KBM-7 (cell line): ENCODE data around the gene ADORA2A.
A peak's percentile ranks its signal among the peaks of the same experiment; 100 is the strongest.

Experiments
- DNase-seq: peaks from one replicate; pipeline ENCODE4 v3.0.0-alpha.2; 2015
- in situ Hi-C: fragments of 300-500 bp; cut with MboI; formaldehyde crosslinking; loops from 2 replicates; pipeline ENCODE4 v1.14.3; 2020; ENCODE audit warnings: low sequenced_read_pairs, low pct_unique_long_range_greater_than_20kb, mixed read lengths

ADORA2A gene

DNA sequence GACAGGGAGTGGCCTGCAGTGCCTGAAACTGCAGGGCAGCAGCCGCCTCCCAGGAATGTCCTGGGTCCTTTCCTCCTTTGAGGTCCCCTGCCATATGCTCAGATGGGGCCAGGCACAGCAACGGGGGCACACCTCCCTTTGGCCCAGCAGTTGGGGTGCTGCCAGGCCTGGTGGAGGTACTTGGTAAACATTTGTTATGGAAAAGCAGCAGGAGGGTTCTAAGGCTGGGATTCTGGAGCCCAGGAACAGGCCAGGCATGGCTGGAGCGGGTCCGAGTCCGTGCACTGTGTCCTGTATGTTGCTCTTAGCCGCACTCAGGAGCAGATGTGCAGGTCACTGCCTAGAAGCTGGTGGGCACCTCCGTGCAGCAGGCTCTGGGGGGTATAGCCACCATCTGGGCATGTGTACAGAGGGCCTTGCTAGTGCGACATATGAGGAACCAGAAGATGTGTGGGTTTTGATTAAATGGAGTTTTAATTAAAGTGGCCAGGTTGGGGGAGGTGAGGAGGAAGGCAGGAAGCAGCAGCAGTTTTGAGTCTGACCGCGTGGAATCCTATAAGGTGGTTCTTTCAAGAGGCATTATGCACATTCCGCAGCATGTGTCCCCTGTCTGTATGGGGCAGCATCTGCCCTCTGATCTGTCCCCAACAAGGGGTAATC, 1.5 kb downstream of the ADORA2A start:
- peak; percentile 41 for DNase-seq
- in situ Hi-C loops: no loop called here

DNA sequence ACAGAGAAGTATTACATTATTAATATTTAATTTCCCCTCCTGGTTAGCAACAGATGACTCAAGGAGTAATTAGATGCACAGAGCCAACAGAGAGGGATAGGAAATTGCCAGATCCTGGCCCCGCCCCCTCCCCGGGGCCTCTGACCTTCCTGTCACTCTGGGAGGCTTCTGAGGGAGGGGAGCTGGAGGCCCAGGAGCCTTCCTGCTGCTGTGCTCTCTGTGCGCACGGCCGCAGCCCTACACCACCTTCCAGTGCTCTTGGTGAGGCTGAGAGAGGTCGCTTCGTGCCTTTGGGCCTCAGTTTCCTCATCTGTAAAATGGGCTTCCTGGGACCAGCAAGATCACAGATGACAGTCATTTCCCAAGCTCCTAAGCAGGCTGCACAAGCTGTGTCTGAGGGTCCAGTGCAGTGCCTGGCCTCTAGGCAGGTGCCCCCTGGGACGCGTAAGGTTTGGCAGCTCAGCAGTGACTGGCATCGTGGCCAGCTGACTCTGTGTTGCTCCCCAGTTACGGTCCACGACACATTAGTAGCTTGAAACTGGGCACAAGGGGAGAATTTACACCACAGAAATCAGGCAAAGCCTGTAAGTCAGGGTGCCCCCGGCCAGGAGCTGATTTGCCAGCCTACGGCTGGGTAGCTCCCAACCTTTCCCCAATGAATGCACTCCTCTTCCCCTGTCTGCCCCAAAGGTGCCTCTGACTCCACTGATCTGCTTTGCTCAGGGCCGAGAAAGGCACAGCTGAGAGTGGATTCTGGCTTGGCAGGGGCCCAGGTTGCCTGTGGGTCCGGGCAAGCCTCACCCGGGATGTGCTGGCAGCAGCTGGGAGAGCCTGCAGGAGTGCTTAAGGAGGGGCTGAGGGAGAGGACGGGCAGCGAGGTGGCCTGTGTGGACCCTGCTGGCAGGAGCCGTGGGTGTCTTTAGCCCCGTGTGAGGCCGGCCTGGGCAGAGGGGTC, 2.3 kb downstream of the ADORA2A start:
- peak; percentile 45 for DNase-seq
- in situ Hi-C loops: no loop called here

DNA sequence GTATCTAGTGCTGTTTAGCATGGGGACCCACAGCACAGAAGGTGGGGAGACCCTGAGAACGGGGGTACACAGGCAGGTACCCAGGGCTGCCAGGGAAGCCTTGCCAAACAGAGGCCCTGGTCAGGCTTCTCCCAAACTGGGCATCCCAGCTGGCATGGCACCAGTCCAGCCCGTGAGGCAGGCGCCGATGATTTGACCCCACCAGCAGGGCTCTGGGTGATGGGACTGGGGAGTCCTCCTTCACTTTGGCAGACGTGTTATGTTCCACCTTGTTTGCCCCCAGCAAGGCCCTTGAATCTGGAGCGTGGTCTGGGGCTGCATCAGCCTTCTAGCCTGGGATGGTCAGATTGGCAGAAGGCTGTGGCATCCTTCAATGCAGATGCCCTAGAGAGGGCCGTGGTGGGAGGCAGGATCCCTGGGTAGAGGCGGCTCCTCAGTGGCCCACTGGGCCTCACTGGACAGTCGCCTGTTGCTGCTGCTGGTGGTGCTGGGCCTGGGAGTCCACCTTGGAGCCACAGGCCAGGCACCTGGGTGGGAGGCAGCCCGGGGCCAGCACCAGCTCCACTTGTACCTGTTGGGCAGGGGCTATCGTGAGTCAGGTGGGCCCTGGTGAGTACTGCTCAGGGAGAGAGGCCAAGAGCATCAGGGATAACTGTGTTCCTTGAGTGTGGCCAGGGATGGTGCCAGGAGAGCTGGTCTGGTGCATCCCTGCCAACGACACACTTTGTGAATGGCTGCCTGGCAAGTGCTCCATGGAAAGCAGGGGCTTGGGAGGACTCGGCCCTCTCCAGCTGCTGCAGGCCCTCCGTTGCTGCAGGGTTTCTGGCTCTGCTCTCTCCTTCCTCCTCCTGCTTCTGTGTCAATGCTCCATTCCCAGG, 3.3 kb downstream of the ADORA2A start:
- DNase-seq: no peak
- in situ Hi-C loops: no loop called here

DNA sequence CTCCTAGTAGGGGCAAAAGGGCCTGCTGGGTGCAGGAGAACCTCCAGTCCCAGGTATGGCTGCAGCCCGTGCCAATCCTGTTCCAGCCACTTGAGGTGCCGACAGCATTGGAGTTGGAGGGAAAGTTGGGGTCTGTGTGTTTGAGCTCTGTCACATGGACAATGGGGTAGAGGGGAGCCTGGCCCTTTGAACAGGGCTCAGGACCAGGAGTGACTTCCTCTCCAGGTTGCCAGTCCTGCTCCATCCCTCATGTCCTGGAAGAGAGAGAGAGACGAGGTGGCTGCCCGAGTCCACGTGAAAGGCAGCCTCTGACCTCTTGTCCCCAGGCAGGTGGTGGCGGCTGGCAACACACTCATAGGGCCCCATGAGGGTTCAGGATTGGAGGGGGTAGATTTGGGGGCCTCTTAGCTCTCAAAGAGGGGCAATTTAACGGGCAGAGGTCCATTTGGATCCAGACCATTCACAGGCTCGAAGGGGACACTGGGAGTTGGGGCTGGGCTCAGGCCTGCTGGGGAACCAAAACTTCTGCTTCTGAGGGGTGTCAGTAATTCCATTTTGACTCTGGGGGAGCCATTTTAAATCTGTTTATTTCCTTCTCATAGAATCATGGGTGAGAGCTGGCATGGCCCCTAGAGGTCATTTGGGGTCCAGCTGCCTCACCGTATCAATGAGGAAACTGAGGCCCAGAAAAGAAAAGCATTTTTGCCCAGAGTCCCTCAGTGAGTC, 4.1 kb downstream of the ADORA2A start:
- DNase-seq: no peak
- in situ Hi-C loops: no loop called here

DNA sequence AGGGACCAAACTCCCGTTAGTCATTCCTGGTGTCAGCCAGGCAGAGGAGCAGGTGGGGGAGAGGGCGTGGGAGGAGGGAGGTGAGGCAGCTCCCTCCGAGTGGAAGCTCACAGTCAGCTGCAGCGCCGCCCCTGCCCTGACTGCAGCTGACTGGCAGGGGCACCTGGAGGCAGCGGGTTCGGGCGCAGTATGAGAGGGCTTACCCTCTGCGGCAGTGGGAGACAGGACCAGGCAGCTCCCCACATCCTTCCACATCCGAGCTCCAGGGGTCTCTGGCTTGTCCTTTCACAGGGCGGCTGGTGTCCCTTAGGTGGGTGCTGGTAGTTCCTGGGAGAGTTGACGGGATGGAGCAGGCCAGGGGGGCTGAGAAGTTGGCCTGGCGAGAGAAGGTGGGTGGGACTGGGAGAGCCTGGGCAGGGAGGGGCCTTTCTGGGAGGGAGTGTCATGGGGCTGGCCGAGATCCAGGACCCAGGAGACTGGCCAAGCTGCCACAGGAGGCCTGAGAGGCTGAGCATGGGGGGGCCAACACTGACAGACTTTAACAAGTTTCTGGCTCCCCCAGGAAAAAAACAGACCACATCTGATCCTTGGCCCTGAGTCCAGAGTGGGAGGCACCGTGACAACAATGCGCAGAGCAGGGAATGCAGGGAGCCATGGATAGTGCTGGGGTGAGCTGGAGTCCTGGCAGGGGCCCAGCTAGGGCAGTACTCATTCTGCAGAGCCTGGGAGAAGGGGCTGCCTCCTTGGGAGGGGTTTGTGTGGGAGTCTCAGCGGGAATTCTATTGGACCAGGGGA, 4.9 kb downstream of the ADORA2A start:
- DNase-seq: no peak
- in situ Hi-C loops: no loop called here

DNA sequence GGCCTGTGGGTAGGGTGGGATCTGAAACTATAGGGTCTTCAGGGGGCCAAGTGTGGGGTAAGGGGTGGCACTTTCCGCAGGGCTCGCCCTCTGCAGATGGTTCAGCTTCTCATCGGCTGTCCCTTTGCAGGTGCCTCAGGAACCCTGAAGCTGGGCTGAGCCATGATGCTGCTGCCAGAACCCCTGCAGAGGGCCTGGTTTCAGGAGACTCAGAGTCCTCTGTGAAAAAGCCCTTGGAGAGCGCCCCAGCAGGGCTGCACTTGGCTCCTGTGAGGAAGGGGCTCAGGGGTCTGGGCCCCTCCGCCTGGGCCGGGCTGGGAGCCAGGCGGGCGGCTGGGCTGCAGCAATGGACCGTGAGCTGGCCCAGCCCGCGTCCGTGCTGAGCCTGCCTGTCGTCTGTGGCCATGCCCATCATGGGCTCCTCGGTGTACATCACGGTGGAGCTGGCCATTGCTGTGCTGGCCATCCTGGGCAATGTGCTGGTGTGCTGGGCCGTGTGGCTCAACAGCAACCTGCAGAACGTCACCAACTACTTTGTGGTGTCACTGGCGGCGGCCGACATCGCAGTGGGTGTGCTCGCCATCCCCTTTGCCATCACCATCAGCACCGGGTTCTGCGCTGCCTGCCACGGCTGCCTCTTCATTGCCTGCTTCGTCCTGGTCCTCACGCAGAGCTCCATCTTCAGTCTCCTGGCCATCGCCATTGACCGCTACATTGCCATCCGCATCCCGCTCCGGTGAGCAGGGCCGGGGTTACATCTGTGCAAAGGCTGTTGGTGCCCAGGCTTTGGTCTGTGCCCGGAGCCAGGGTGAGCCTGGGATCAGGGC, 5.8 kb downstream of the ADORA2A start:
- no peak for DNase-seq
- in situ Hi-C loops: no loop called here

DNA sequence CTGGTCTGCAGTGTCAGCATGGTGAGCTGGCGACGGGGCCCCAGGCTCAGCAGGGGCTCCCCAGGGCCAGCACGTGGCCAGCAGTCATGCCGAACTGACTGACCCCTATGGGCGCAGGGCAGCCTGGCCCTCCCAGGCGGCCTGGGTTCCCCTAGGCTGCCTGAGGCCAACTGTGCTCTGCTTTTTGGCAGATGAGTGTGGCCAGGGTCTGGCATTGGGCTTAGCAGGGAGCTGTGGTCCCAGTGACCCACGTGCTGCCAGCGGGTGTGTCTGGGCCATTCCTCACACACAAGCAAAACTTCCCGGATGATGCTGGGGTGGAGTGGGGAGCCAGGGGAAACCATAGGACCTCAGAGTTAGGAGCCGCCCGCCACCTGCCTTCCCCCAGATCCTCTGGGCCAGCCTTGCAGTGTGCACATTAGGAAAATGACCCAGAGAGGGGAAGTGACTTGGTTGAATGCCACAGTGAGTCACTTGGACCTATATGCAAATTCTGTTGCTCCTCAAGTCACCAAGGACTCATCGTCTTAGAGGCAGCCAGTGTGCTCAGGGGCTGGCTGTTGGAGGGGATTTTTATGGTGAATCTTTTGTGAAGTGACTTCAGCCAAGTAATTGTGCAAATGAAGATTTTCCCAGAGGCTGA, 6.5 kb downstream of the ADORA2A start:
- in situ Hi-C loops: no loop called here
- peak; percentile 39 for DNase-seq

DNA sequence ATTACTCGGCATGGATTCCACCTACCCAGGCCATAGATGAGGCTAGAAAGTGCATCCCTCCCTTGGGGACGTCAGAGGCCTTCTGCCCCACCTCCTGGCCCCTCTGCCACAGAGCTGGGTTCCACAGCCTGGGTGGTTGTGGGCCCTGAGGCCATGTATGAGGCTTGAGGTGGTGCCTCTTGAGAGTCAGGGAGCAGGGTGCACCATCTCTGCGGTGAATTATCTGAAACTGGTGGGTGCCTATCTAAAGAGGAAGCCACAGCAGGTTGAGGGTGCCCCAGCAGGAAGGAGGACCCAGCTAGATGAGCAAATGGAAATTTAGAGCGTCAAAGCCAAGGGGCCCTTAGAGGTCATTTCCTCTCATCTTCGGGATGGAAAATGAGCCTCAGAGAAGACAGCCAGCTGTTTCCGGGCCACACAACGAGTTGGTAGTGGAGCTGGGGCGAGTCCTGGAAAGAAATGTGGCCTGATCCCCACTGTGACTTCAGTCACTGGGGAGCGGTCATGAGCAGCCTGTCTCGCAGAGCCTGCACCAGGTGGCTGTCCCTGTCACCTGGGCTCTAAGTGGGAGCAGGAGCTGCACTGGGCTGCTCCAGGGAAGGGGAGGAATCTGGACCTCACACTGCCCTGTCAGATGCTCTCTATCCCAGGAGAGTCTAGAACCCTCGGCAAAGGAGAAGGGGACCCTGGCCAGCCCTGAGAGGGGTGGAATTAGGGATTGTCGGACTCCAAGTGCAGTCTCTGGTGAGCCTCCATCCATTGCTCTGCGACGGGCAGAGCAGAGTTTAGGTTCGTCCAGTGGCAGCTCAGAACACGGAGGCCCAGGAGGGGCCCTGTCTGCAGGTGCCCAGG, 7.3 kb downstream of the ADORA2A start:
- DNase-seq: peak; percentile 67
- in situ Hi-C loops: no loop called here

DNA sequence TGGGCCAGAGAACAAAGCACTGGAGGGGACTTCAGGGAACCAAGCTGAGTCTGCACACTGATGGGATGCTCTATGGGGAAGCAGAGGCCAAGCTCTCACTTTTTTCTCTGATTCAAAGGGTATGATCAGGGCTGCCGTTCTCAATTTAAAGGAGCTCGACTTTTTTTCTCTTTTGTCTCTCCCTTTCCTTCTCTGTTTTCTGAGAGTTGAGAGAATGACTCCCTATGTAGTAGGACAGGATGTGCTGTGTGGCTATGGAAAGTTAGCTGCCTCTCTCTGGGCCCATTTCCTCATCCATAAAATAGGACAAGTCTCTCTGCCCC, 7.9 kb downstream of the ADORA2A start:
- in situ Hi-C loops: no loop called here

DNA sequence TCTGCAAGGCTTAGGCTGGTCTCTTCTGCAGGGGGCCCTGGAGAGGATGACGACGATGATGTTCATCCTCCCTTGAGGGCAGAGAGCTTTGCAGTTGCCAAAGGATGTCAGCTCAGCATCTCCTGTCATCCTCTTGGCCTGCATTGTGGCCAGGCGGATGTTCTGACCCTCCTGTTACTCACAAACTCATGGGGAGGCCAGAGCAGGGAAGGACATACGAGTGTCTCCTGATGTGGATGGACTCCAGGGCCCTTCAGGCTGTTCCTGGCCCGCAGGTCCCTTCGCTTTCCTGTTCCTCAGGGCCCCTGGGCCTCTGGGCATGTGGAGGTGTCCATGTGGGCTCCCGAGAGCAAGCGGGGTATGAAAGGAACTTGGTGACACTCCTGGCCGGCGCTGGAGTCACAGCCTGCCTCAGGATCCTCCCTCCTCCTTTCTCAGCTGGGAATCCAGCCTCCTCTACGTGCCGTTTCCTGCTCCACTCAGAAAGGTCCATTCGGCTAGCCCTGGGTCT, 8.5 kb downstream of the ADORA2A start:
- in situ Hi-C loops: no loop called here
- DNase-seq: no peak

More for the DNA sequence above, 7.9 kb downstream of the ADORA2A start:
- no peak for DNase-seq

DNA sequence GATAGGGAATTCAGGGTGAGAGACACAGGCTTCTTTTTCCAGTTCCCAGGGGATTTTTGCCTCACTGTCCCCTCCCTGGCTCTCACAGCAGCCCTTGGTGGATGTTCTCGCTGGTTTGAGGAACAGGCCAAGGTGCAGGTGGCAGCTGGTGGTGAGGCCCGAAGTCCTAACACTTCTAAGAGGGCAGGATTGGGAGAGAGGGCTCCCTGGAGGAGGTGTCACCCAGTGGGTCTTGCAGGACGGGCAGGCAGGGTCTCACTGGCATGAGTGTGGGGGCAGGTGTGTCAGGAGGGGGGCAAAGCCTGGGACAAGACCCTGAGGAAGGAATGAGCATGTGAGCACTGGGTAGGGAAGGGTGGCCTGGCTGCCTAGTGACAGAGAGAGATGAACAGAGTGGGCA, 9.2 kb downstream of the ADORA2A start:
- no peak for DNase-seq
- in situ Hi-C loops: no loop called here

DNA sequence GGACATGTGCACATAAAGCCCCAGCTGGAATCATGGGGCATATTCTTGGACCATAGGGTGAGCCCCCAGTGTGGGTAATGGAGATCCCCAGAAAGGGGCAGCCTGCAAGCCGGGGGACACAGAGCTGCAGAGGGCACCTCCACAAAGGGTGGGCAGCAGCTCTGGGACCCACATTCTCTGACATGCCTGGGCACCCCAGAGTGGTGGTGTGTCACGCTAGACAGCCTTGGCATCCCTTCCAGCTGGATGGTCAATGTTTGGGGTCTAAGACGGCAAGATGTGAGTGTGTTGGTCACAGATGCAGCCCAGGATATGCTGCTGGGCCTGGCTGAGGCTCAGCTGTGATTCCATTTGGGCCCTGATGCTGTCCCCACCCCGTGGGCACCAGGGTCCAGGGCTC, 9.7 kb downstream of the ADORA2A start:
- no peak for DNase-seq
- in situ Hi-C loops: no loop called here

DNA sequence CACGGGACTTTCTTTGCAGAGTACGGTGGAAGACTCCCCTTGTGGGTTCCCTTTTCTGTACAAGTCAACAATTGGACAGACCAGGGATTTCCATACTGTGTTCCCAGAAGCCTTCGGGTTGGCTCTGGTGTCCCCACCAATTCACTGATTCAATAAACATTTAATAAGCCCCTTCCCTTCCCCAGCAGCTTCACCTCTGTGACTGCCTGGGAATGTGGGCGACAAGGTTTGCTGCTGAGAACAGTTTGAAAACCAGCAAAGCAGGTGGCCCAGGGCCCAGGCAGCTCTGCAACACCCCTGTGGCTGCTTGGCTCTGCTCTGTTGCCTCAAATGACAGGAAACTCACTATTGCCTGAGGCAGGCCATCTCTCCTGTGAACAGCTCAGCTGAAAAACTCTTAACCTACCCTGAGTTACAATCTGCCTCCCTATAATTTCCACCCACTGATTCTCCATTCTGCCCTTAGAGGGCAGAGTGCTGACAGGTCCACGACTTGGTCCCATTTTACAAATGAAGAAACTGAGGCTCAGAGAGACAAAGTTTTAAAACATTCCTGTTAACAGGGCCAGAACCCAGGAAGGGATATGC, 10.4 kb downstream of the ADORA2A start:
- DNase-seq: no peak
- in situ Hi-C loops: no loop called here

DNA sequence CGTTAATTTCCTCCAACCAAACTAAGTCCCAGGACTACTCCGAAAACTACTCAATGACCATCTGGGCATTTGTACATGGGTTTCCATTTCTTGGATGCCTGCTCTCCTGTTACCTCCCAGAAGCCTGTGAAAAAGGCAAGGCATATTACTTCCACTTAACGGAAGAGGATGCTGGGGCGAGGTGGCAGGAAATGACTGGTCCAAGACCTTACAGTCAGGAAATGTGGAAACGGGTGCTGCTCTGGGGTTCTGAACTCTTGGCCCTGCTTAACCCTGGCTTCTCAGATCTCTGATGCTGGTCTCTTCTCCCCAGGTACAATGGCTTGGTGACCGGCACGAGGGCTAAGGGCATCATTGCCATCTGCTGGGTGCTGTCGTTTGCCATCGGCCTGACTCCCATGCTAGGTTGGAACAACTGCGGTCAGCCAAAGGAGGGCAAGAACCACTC, 12.9 kb downstream of the ADORA2A start:
- in situ Hi-C loops: no loop called here
- DNase-seq: no peak

DNA sequence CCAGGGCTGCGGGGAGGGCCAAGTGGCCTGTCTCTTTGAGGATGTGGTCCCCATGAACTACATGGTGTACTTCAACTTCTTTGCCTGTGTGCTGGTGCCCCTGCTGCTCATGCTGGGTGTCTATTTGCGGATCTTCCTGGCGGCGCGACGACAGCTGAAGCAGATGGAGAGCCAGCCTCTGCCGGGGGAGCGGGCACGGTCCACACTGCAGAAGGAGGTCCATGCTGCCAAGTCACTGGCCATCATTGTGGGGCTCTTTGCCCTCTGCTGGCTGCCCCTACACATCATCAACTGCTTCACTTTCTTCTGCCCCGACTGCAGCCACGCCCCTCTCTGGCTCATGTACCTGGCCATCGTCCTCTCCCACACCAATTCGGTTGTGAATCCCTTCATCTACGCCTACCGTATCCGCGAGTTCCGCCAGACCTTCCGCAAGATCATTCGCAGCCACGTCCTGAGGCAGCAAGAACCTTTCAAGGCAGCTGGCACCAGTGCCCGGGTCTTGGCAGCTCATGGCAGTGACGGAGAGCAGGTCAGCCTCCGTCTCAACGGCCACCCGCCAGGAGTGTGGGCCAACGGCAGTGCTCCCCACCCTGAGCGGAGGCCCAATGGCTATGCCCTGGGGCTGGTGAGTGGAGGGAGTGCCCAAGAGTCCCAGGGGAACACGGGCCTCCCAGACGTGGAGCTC, 13.5 kb downstream of the ADORA2A start:
- in situ Hi-C loops: no loop called here
- no peak for DNase-seq
